Measurements from ENCODE around the gene STS.

- TF ChIP-seq, protein P1, sequence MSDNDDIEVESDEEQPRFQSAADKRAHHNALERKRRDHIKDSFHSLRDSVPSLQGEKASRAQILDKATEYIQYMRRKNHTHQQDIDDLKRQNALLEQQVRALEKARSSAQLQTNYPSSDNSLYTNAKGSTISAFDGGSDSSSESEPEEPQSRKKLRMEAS (IDR thresholded peaks at IDR 0.05), result no peak
- TF ChIP-seq TAF1 (conservative IDR thresholded peaks at IDR 0.05) (no peak), YY1 (IDR thresholded peaks at IDR 0.05) (no peak), REST (IDR thresholded peaks at IDR 0.05) (no peak), RAD21 (IDR thresholded peaks at IDR 0.05) (no peak)
- TF ChIP-seq, protein P2, sequence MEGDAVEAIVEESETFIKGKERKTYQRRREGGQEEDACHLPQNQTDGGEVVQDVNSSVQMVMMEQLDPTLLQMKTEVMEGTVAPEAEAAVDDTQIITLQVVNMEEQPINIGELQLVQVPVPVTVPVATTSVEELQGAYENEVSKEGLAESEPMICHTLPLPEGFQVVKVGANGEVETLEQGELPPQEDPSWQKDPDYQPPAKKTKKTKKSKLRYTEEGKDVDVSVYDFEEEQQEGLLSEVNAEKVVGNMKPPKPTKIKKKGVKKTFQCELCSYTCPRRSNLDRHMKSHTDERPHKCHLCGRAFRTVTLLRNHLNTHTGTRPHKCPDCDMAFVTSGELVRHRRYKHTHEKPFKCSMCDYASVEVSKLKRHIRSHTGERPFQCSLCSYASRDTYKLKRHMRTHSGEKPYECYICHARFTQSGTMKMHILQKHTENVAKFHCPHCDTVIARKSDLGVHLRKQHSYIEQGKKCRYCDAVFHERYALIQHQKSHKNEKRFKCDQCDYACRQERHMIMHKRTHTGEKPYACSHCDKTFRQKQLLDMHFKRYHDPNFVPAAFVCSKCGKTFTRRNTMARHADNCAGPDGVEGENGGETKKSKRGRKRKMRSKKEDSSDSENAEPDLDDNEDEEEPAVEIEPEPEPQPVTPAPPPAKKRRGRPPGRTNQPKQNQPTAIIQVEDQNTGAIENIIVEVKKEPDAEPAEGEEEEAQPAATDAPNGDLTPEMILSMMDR (IDR thresholded peaks at IDR 0.05; ENCODE audit: low read depth, low read length, missing input control), result no peak
- TF ChIP-seq, protein P3, sequence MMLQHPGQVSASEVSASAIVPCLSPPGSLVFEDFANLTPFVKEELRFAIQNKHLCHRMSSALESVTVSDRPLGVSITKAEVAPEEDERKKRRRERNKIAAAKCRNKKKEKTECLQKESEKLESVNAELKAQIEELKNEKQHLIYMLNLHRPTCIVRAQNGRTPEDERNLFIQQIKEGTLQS (IDR thresholded peaks at IDR 0.05), result no peak
- TF ChIP-seq, protein P4, sequence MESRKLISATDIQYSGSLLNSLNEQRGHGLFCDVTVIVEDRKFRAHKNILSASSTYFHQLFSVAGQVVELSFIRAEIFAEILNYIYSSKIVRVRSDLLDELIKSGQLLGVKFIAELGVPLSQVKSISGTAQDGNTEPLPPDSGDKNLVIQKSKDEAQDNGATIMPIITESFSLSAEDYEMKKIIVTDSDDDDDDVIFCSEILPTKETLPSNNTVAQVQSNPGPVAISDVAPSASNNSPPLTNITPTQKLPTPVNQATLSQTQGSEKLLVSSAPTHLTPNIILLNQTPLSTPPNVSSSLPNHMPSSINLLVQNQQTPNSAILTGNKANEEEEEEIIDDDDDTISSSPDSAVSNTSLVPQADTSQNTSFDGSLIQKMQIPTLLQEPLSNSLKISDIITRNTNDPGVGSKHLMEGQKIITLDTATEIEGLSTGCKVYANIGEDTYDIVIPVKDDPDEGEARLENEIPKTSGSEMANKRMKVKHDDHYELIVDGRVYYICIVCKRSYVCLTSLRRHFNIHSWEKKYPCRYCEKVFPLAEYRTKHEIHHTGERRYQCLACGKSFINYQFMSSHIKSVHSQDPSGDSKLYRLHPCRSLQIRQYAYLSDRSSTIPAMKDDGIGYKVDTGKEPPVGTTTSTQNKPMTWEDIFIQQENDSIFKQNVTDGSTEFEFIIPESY (IDR thresholded peaks at IDR 0.05), result no peak
Measured at GRCh38 chrX:7192871-7193270, 45.4 kb downstream of the STS start.
